ENCODE results near the gene GGA1.

The GGA1 gene, protein sequence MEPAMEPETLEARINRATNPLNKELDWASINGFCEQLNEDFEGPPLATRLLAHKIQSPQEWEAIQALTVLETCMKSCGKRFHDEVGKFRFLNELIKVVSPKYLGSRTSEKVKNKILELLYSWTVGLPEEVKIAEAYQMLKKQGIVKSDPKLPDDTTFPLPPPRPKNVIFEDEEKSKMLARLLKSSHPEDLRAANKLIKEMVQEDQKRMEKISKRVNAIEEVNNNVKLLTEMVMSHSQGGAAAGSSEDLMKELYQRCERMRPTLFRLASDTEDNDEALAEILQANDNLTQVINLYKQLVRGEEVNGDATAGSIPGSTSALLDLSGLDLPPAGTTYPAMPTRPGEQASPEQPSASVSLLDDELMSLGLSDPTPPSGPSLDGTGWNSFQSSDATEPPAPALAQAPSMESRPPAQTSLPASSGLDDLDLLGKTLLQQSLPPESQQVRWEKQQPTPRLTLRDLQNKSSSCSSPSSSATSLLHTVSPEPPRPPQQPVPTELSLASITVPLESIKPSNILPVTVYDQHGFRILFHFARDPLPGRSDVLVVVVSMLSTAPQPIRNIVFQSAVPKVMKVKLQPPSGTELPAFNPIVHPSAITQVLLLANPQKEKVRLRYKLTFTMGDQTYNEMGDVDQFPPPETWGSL

DNA sequence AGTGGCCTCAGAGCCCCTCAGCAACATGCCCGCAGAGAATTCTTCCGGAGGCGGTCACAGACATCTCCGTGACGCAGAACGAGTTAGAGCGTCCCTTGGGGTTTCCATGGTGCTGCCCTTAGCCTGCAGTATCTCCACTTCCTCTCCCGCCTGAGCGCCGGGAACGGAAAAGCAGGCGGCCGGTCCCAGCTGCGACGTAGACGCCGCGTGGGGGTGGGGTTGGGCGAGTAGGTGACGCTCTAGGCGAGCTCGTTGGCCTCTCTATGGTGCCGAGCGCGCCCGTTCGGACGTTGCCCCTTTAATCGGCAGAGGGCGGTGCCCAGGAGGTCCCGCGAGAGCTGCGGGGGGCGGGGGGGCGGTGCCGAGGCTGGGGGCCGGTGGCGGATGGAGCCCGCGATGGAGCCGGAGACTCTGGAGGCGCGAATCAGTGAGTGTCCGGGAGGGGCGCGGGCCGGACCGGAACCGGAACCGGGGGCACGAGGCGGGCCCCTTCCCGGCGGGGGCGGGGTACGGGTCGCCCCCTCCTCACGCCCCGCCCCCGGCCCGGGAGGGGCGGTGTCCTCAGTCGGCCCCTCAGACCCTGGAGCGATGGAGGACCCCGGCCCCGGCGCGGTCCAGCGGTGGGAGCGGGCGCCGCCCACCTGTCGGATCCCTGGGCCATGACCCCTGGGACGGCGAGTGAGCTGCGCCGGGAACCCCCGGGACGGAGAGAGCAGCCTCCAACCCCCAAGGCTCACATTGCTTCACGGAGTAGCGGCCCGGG is at the start of gene GGA1:
Gene GGA1, plus strand, starts transcription at position 358 of the 763 bp plus-strand sequence. Its CDS starts 27 bp downstream, at position 385.
- TF ChIP-seq, protein P1, sequence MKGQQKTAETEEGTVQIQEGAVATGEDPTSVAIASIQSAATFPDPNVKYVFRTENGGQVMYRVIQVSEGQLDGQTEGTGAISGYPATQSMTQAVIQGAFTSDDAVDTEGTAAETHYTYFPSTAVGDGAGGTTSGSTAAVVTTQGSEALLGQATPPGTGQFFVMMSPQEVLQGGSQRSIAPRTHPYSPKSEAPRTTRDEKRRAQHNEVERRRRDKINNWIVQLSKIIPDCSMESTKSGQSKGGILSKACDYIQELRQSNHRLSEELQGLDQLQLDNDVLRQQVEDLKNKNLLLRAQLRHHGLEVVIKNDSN (IDR thresholded peaks at IDR 0.05), result no peak
- TF ChIP-seq CREB1 (IDR thresholded peaks at IDR 0.05; ENCODE audit: low read depth) (peak; percentile 85), EGR1 (IDR thresholded peaks at IDR 0.05) (peak; percentile 50), TCF12 (IDR thresholded peaks at IDR 0.05; ENCODE audit: low read depth) (peak; percentile 65; the same call in 1 of the 2 replicates), ZBTB7A (IDR thresholded peaks at IDR 0.05; ENCODE audit: low read depth) (peak; percentile 98), FOXM1 (IDR thresholded peaks at IDR 0.05; ENCODE audit: borderline replicate concordance, low read depth) (peak; percentile 57; the same call in 1 of the 2 replicates), TEAD4 (IDR thresholded peaks at IDR 0.05) (0 out of 2 replicates have a peak, but pooled peaks have one; percentile 7), MAX (IDR thresholded peaks at IDR 0.05) (peak; percentile 85), YY1 (IDR thresholded peaks at IDR 0.05; ENCODE audit: low read depth) (peak; percentile 81), NFIC (IDR thresholded peaks at IDR 0.05) (no peak), EP300 (IDR thresholded peaks at IDR 0.05; ENCODE audit: borderline replicate concordance) (no peak), TAF1 (IDR thresholded peaks at IDR 0.05; ENCODE audit: low read depth) (peak; percentile 56)

DNA sequence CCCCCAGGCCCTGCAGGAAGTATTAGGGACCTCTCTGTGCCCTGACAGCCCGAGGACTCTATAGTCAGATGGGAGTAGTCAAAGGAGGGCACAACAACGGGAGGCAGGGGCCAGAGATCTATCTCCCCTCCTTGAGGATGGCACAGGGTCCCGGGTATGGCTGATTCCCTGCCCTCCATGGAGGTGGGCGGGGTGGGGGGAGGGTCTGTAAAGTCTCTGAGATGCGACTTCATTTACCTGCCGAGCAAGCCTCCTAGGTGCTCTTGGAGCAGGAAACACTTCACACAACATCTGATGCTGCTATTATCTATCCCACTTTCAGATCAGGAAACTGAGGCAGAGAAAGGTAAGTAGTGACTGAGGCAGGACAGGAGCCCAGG is 49.1 kb upstream of the GGA1 start:
- TF ChIP-seq REST (IDR thresholded peaks at IDR 0.05; ENCODE audit: low read depth), result no peak
- no peak for TF ChIP-seq MAX (IDR thresholded peaks at IDR 0.05)
- no peak for TF ChIP-seq TEAD4 (IDR thresholded peaks at IDR 0.05)
- no peak for TF ChIP-seq YY1 (IDR thresholded peaks at IDR 0.05; ENCODE audit: low read depth)
- no peak for TF ChIP-seq ZBTB7A (IDR thresholded peaks at IDR 0.05; ENCODE audit: low read depth)
- no peak for TF ChIP-seq TCF12 (IDR thresholded peaks at IDR 0.05; ENCODE audit: low read depth)
- no peak for TF ChIP-seq TAF1 (IDR thresholded peaks at IDR 0.05; ENCODE audit: low read depth)
- TF ChIP-seq FOXM1 (IDR thresholded peaks at IDR 0.05; ENCODE audit: borderline replicate concordance, low read depth), result no peak
- TF ChIP-seq, protein P1 (IDR thresholded peaks at IDR 0.05), result no peak
- no peak for TF ChIP-seq CREB1 (IDR thresholded peaks at IDR 0.05; ENCODE audit: low read depth)
- TF ChIP-seq NFIC (IDR thresholded peaks at IDR 0.05), result no peak
- TF ChIP-seq RAD21 (IDR thresholded peaks at IDR 0.05; ENCODE audit: low read depth), result no peak
- no peak for TF ChIP-seq CEBPB (IDR thresholded peaks at IDR 0.05)
- no peak for TF ChIP-seq EP300 (IDR thresholded peaks at IDR 0.05; ENCODE audit: borderline replicate concordance)
- TF ChIP-seq EGR1 (IDR thresholded peaks at IDR 0.05), result no peak

DNA sequence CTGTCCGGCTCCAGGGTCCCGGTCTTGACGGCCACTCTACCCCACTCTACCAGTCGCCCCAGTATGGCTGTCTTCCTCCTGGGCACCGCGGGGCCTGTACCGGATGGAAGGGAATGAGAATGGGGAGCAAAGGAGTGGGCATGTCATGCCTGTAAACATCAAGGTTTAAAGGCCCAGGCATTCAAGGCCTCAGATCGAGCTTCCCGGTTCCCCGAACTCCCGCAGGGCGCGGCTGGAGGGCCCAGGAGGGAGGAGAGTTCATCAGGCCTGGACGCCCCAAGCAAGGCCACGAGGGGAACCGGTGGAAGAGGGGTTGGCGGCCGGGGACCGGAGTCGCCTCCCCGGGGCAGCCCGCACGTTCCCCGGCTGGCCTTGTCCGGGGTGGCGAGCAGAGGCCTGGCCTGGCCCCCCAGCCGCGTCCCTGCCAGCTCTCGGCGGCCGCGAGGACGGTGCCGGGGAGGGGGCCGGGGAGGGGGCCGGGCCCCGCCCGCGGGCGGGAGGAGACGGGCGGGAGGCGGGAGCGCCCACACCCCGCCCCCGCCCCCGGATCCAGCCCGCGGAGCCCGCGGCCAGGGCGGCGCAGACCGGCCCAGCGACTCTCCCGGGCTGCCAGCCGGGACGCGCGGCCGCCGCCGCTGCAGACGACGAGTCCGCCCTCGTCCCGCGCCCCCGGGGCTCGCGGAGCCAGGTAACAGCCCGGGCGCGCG is 48.6 kb upstream of the GGA1 start, which contains the start of gene CDC42EP1:
Gene CDC42EP1, plus strand, starts transcription at position 580 of the 707 bp plus-strand sequence. CDS start 5,870 bp downstream, outside the sequence.
- TF ChIP-seq MAX (IDR thresholded peaks at IDR 0.05) (peak; percentile 60; the same call in 1 of the 2 replicates), TAF1 (IDR thresholded peaks at IDR 0.05; ENCODE audit: low read depth) (peak; percentile 44; the same call in 1 of the 2 replicates), EP300 (IDR thresholded peaks at IDR 0.05; ENCODE audit: borderline replicate concordance) (no peak)

GRCh38 chr22:37560608-37561211 is 47.9 kb upstream of the GGA1 start:
- TF ChIP-seq TAF1 (IDR thresholded peaks at IDR 0.05; ENCODE audit: low read depth) (0 out of 2 replicates have a peak, but pooled peaks have one; percentile 21), TEAD4 (IDR thresholded peaks at IDR 0.05) (peak; percentile 71), ZBTB7A (IDR thresholded peaks at IDR 0.05; ENCODE audit: low read depth) (peak; percentile 80; the same call in 1 of the 2 replicates), CREB1 (IDR thresholded peaks at IDR 0.05; ENCODE audit: low read depth) (no peak), MAX (IDR thresholded peaks at IDR 0.05) (peak; percentile 31; the same call in 1 of the 2 replicates)
